ENCODE data around the gene TTC17. TPM values are rescaled to one million over a fixed set of nuclear protein-coding genes. Genes with fewer than 3 reads are reported as not detected.
"Not testable (repeated sequence)": the region's sequence is repeated elsewhere in the genome, so short reads cannot be mapped to it uniquely, and the experiment has no call there.

Gene TTC17
- total RNA-seq, 3 donors from 2014 or later (not counting 1 experiment from before 2014, with no cell fraction given): 100 to 129 (median 101) TPM

GRCh38 chr11:43399983-43400630 lies 41.4 kb downstream of the TTC17 start:
- Mint-ChIP-seq H3K9me3 (no peaks in the 10 kb centered on the region), H3K36me3 (peaks cover 51% of the 10 kb centered on the region), H3K4me1 (no peaks in the 10 kb centered on the region), H3K27ac (no peak overlapping the region), H3K27me3 (ENCODE audit: low read depth in 2 of 2) (no peaks in the 10 kb centered on the region), H3K4me3 (no peak overlapping the region)
- WGBS (ENCODE audit: insufficient coverage): 100% methylated on average over 1 of the region's 2 CpGs
- H3K36me3 ChIP-seq (ENCODE audit: control insufficient read depth, insufficient read depth, low read length): peaks cover 91% of the 10 kb centered on the region
- ATAC-seq (no peak), DNase-seq (no peak)
- no peaks in the 10 kb centered on the region for H3K4me1 ChIP-seq (ENCODE audit: control insufficient read depth, insufficient read depth, low read length)
- no peak overlapping the region for H3K4me3 ChIP-seq (ENCODE audit: low read length)
- H3K27me3 ChIP-seq (ENCODE audit: control insufficient read depth, insufficient read depth, low read length): no peaks in the 10 kb centered on the region
- intact Hi-C loops (cut with micrococcal nuclease): no loop called here
- no peak for TF ChIP-seq CTCF (IDR thresholded peaks at IDR 0.05)
- H3K27ac ChIP-seq (ENCODE audit: low read length): no peak overlapping the region
- no peaks in the 10 kb centered on the region for H3K9me3 ChIP-seq (ENCODE audit: control insufficient read depth, insufficient read depth, low read length)

DNA sequence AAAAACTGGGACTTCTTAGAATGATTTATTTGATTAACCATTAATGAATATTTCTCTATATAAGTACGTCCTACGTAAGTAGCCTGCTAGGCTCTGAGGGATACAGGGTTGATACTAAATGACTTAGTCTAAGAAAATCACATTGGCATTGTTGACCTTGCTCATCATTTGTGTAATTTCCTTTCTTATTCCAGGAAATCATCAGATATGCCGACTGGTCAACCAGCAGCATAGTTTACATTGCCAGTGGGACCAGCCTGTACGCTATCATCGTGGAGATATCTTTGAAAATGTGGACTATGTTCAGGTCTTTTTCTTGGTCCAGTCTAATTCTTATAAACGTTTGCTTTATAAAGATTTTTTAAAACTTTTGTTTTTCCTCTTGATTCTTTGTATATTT lies 42.5 kb downstream of the TTC17 start:
- Histone ChIP-seq H3K36me3 (ENCODE audit: control insufficient read depth, insufficient read depth, low read length) (peaks cover 93% of the 10 kb centered on the region), H3K4me3 (ENCODE audit: low read length) (no peak overlapping the region), H3K27me3 (ENCODE audit: control insufficient read depth, insufficient read depth, low read length) (no peaks in the 10 kb centered on the region), H3K9me3 (ENCODE audit: control insufficient read depth, insufficient read depth, low read length) (no peaks in the 10 kb centered on the region), H3K27ac (ENCODE audit: low read length) (no peak overlapping the region), H3K4me1 (ENCODE audit: control insufficient read depth, insufficient read depth, low read length) (no peaks in the 10 kb centered on the region)
- no peaks in the 10 kb centered on the region for H3K27me3 Mint-ChIP-seq (ENCODE audit: low read depth in 2 of 2)
- peaks cover 60% of the 10 kb centered on the region for H3K36me3 Mint-ChIP-seq
- TF ChIP-seq CTCF (IDR thresholded peaks at IDR 0.05): no peak
- no peak overlapping the region for H3K4me3 Mint-ChIP-seq
- ATAC-seq (no peak), DNase-seq (no peak)
- H3K9me3 Mint-ChIP-seq: no peaks in the 10 kb centered on the region
- H3K4me1 Mint-ChIP-seq: no peaks in the 10 kb centered on the region
- intact Hi-C loops (cut with micrococcal nuclease): no loop called here
- no peak overlapping the region for H3K27ac Mint-ChIP-seq
- WGBS (ENCODE audit: insufficient coverage): 98% methylated on average over 5 of the region's 6 CpGs

DNA sequence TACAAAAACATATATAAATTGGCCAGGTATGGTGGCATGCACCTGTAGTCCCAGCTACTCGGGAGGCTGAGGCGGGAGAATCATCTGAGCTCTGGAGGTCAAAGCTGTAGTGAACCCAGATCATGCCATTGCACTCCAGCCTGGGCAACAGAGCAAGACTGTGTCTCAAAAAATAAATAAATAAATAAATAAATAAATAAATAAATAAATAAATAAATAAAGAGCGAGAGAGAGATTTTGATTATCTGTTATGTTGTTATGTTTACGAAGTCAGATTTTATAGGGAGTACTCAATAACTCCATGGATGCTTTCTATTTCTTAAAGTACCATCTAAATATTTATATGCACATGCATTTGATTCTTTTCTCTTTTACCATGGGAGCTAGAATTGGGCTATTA lies 43.1 kb downstream of the TTC17 start:
- H3K36me3 Mint-ChIP-seq: peaks cover 55% of the 10 kb centered on the region
- H3K9me3 ChIP-seq (ENCODE audit: control insufficient read depth, insufficient read depth, low read length); H3K4me1 Mint-ChIP-seq; intact Hi-C loops (cut with micrococcal nuclease); H3K27me3 Mint-ChIP-seq (ENCODE audit: low read depth in 2 of 2); H3K4me1 ChIP-seq (ENCODE audit: control insufficient read depth, insufficient read depth, low read length); ATAC-seq; H3K27ac Mint-ChIP-seq; DNase-seq; H3K9me3 Mint-ChIP-seq; H3K4me3 Mint-ChIP-seq; H3K27ac ChIP-seq (ENCODE audit: low read length); H3K27me3 ChIP-seq (ENCODE audit: control insufficient read depth, insufficient read depth, low read length); H3K4me3 ChIP-seq (ENCODE audit: low read length): not testable (repeated sequence)
- 96% methylated on average over 2 of the region's 4 CpGs for WGBS (ENCODE audit: insufficient coverage)
- peaks cover 92% of the 10 kb centered on the region for H3K36me3 ChIP-seq (ENCODE audit: control insufficient read depth, insufficient read depth, low read length)

GRCh38 chr11:43403357-43404231 lies 44.9 kb downstream of the TTC17 start:
- Mint-ChIP-seq H3K4me3 (no peak overlapping the region), H3K9me3 (no peaks in the 10 kb centered on the region), H3K27ac (peak overlapping the region; percentile 47 to 48), H3K36me3 (peaks cover 46% of the 10 kb centered on the region), H3K4me1 (no peaks in the 10 kb centered on the region), H3K27me3 (ENCODE audit: low read depth in 2 of 2) (no peaks in the 10 kb centered on the region)
- intact Hi-C loops (cut with micrococcal nuclease): no loop called here
- H3K4me3 ChIP-seq (ENCODE audit: low read length): no peak overlapping the region
- no peak for TF ChIP-seq CTCF (IDR thresholded peaks at IDR 0.05)
- H3K9me3 ChIP-seq (ENCODE audit: control insufficient read depth, insufficient read depth, low read length): no peaks in the 10 kb centered on the region
- no peak overlapping the region for H3K27ac ChIP-seq (ENCODE audit: low read length)
- 100% methylated on average over 3 of the region's 8 CpGs for WGBS (ENCODE audit: insufficient coverage)
- H3K36me3 ChIP-seq (ENCODE audit: control insufficient read depth, insufficient read depth, low read length): peaks cover 94% of the 10 kb centered on the region
- no peaks in the 10 kb centered on the region for H3K27me3 ChIP-seq (ENCODE audit: control insufficient read depth, insufficient read depth, low read length)
- H3K4me1 ChIP-seq (ENCODE audit: control insufficient read depth, insufficient read depth, low read length): no peaks in the 10 kb centered on the region
- ATAC-seq (no peak), DNase-seq (no peak)
